ENCODE data around the gene FAM13A. TPM values are rescaled to one million over a fixed set of nuclear protein-coding genes. Genes with fewer than 3 reads are reported as not detected.

Gene FAM13A
- total and polyA plus RNA-seq, 11 donors, result 3.7 to 30.4 (median 11.5) TPM

DNA sequence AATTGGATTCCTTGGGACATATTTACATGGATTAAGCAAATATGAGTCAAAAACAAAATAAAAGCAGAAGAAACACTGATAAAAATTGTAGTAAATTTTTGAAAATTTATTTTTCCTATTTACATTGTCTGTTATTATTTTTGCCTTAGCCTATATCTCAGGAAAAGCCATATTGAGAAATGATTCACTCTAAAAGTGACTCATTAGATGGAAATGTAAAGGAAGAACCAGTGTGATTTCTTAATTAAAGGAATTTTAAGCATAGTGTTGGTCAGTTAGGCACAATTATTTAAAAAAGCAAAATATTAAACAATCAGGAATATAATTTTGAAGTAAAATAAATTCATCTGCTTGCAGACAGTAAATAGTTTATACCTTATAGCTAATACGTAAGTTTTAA is 191.9 kb downstream of the FAM13A start:
- Histone ChIP-seq H3K4me1 (peaks cover 0 to 11% (median 0%) of the 10 kb centered on the region in 12 donors), H3K4me3 (no peak overlapping the region), H3K9me3 (no peaks in the 10 kb centered on the region), H3K27ac (no peak overlapping the region), H3K36me3 (no peaks in the 10 kb centered on the region), H3K27me3 (no peaks in the 10 kb centered on the region)
- intact Hi-C loops (cut with DNase I), result no loop called here
- ATAC-seq, result no peak
- no peak for TF ChIP-seq POLR2A (IDR thresholded peaks at IDR 0.05)
- TF ChIP-seq, protein P1, sequence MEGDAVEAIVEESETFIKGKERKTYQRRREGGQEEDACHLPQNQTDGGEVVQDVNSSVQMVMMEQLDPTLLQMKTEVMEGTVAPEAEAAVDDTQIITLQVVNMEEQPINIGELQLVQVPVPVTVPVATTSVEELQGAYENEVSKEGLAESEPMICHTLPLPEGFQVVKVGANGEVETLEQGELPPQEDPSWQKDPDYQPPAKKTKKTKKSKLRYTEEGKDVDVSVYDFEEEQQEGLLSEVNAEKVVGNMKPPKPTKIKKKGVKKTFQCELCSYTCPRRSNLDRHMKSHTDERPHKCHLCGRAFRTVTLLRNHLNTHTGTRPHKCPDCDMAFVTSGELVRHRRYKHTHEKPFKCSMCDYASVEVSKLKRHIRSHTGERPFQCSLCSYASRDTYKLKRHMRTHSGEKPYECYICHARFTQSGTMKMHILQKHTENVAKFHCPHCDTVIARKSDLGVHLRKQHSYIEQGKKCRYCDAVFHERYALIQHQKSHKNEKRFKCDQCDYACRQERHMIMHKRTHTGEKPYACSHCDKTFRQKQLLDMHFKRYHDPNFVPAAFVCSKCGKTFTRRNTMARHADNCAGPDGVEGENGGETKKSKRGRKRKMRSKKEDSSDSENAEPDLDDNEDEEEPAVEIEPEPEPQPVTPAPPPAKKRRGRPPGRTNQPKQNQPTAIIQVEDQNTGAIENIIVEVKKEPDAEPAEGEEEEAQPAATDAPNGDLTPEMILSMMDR (IDR thresholded peaks at IDR 0.05), result no peak
- no peak for DNase-seq
- 98 to 99% (median 98%) methylated on average over 1 of the region's 1 CpG for WGBS, 4 donors

DNA sequence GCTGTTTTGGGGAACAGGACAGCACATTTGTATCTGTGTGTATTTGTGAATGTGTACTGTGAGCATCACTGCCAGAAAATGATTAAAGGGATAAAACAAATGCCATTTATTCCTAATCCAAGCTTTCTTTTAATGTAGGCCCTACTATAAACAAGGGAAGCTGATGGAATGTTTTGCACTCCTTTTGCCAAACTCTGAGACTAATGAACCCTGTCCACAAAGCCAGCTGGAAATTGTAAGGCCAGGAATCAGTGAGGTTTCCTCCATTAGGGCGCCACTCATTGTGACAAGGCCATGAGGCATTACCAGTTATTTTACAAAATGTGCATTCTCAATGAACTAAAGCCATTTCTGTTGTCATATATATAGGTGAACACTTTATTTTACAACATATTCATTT is 196.4 kb downstream of the FAM13A start:
- Histone ChIP-seq H3K27ac (peak overlapping the region in 1 of 12 donors; percentile 86), H3K9me3 (no peaks in the 10 kb centered on the region), H3K4me3 (no peak overlapping the region), H3K27me3 (no peaks in the 10 kb centered on the region), H3K4me1 (peaks cover 0 to 31% (median 0%) of the 10 kb centered on the region in 12 donors), H3K36me3 (no peaks in the 10 kb centered on the region)
- DNase-seq, result no peak
- 88 to 92% (median 90%) methylated on average over 1 of the region's 1 CpG for WGBS, 4 donors
- intact Hi-C loops (cut with DNase I), result no loop called here
- ATAC-seq, result no peak
- TF ChIP-seq, protein P1 (IDR thresholded peaks at IDR 0.05), result no peak
- TF ChIP-seq POLR2A (IDR thresholded peaks at IDR 0.05), result no peak

DNA sequence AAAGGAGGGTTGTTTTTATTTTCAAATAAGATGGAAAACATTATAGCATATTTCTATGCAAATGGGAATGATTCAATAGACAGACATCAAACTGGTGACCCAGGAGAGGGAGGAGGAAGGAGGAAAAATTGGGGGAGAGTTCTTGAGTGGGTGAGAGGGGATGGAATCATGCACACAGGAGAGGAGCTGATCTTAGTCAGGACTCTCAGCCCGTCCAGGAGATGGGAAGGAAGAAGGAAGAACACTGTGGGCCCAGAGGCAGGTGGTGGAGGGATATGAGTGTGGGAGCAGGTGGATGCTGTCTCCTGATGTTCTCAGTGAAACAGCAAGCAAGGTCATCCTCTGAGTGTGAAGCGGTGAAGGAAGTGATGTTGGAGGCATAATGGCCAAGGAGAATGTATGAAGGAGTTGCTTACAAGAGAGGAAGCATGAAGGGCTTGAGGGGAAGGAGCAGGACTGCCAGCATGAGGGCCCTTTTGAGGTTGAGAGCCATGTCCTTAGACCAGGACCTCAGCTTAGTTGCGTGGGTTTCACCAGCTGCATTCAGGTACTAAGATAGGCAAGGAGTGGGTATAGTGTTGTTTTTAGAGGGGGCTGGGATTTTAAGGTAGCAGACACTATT is 197.7 kb downstream of the FAM13A start:
- H3K36me3 ChIP-seq, result no peaks in the 10 kb centered on the region
- intact Hi-C loops (cut with DNase I), result no loop called here
- DNase-seq (no peak), ATAC-seq (peak in 1 of 4 donors; percentile 11)
- H3K4me3 ChIP-seq, result no peak overlapping the region
- TF ChIP-seq, protein P1 (IDR thresholded peaks at IDR 0.05), result no peak
- no peak for TF ChIP-seq POLR2A (IDR thresholded peaks at IDR 0.05)
- H3K27me3 ChIP-seq, result no peaks in the 10 kb centered on the region
- peaks cover 0 to 31% (median 0%) of the 10 kb centered on the region in 12 donors for H3K4me1 ChIP-seq
- peak overlapping the region in 3 of 12 donors; percentile 11 to 86 (median 13) for H3K27ac ChIP-seq
- no peaks in the 10 kb centered on the region for H3K9me3 ChIP-seq
- 82 to 87% (median 83%) methylated on average over 3 of the region's 3 CpGs for WGBS, 4 donors

DNA sequence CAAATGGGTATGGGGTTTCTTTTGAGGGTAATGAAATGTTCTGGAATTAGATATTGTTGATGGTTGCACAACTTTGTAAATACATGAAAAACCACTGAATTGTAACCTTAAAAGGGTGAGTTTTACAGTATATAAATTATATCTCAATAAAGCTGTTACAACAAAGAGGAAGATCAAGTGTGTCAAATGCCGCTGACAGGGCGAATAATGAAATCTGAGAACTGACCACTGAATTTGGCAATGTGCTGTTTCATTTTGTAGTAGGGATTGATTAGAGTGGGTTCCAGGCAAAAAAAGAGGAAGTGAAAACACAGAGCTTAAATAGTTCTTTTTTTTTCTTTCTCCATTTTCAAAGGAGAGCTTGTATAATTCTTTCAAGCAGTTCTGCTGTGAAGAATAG is 198.2 kb downstream of the FAM13A start:
- 74 to 90% (median 81%) methylated on average over 2 of the region's 2 CpGs for WGBS, 4 donors
- ATAC-seq (peak; percentile 31 to 68 (median 40)), DNase-seq (no peak)
- TF ChIP-seq, protein P1 (IDR thresholded peaks at IDR 0.05), result no peak
- no peak for TF ChIP-seq POLR2A (IDR thresholded peaks at IDR 0.05)
- no peaks in the 10 kb centered on the region for H3K9me3 ChIP-seq
- intact Hi-C loops (cut with DNase I), result no loop called here
- peaks cover 0 to 31% (median 0%) of the 10 kb centered on the region in 12 donors for H3K4me1 ChIP-seq
- no peak overlapping the region for H3K4me3 ChIP-seq
- H3K27me3 ChIP-seq, result no peaks in the 10 kb centered on the region
- peak overlapping the region in 1 of 12 donors; percentile 86 for H3K27ac ChIP-seq
- H3K36me3 ChIP-seq, result no peaks in the 10 kb centered on the region

All from heart left ventricle (tissue), 16 donors.